Thyroid gland (tissue), 4 donors: ENCODE measurements around the gene CRYAB.

Experiments used
- CTCF ChIP-seq, 6 experiments: fragments of 200-600 bp in 3 of 6; fragments of 450-650 bp in 3 of 6; sonication (generic) in 3 of 6; IDR thresholded peaks; one replicate each; pipeline ENCODE4 v1.5.1; 2016 to 2019; ENCODE audit warnings: antibody characterized with exemption in 6 of 6, mild to moderate bottlenecking in 2 of 6, inconsistent platforms in 1 of 6, moderate library complexity in 1 of 6
- POLR2A ChIP-seq, 2 donors: fragments of 450-650 bp; IDR thresholded peaks; one replicate each; pipeline ENCODE4 v1.6.1; 2017; ENCODE audit warnings: antibody characterized with exemption in 2 of 2, mild to moderate bottlenecking in 2 of 2, moderate library complexity in 1 of 2

DNA sequence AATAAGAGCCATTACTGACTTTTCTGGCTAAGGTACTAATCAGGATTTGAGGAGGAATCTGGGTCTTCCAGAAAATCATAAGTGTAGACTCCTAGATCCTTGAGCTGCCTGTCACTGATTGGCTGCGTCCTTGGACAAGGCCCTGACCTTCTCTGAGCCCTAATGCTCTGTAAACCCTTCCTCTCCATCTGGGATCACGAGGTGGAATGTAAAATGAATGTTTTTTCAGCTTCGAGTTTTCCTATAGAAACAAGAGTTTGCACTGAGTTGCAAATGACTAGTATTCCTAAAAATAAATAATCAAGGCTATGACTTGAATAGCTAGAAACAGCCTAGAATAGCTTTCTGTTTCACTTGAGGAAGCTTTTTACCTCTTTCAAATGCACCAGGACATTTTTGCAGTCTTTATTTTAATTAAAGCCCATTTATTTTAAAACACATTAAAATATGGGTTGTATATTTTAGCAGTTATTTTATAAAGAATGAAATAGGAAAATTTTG lies 24.5 kb upstream of the CRYAB start:
- TF ChIP-seq CTCF (IDR thresholded peaks at IDR 0.05) (no peak), POLR2A (IDR thresholded peaks at IDR 0.05) (no peak)
